ENCODE measurements around the gene NXN. TPM values are rescaled to one million over a fixed set of nuclear protein-coding genes. Genes with fewer than 3 reads are reported as not detected.

The NXN gene
- total and polyA plus RNA-seq, 2 donors (not counting 1 experiment from before 2014, with no cell fraction given) = 0.04 to 0.17 TPM

GRCh38 chr17:957856-958421 lies 21.6 kb downstream of the NXN start:
- H3K27ac Mint-ChIP-seq = no peak overlapping the region
- Histone ChIP-seq H3K9ac (ENCODE audit: low read length) (no peak overlapping the region), H3K36me3 (replicated peaks in 1 of 2; ENCODE audit: control extremely low read depth in 1 of 2, control insufficient read depth in 1 of 2, extremely low read depth in 1 of 2, insufficient read depth in 2 of 2, low read length in 1 of 2) (no peaks in the 10 kb centered on the region), H3K79me2 (ENCODE audit: control insufficient read depth, insufficient read depth, low read length) (no peaks in the 10 kb centered on the region), H3K4me2 (replicated peaks; ENCODE audit: low read depth, low read length, poor library complexity, severe bottlenecking) (no peak overlapping the region), H2AFZ (ENCODE audit: insufficient read depth, low read depth, low read length, poor library complexity, severe bottlenecking) (no peak overlapping the region), H3K4me1 (ENCODE audit: control insufficient read depth in 2 of 2, insufficient read depth in 2 of 2, low read length in 2 of 2) (no peaks in the 10 kb centered on the region), H3K9me3 (ENCODE audit: control extremely low read depth in 1 of 3, control insufficient read depth in 2 of 3, insufficient read depth in 1 of 3, low read length in 2 of 3) (no peaks in the 10 kb centered on the region), H3K27ac (ENCODE audit: low read length in 2 of 2) (no peak overlapping the region), H3K27me3 (replicated peaks in 1 of 4; ENCODE audit: control extremely low read depth in 1 of 4, control insufficient read depth in 3 of 4, insufficient read depth in 4 of 4, low read length in 3 of 4) (no peaks in the 10 kb centered on the region), H4K20me1 (ENCODE audit: control insufficient read depth, insufficient read depth, low read length, poor library complexity, severe bottlenecking) (no peaks in the 10 kb centered on the region), H3K4me3 (ENCODE audit: control extremely low read depth in 1 of 5, extremely low read depth in 1 of 5, insufficient read depth in 1 of 5, low read depth in 2 of 5, low read length in 4 of 5) (no peak overlapping the region)
- ATAC-seq (ENCODE audit: low read depth) = no peak
- CTCF ChIA-PET = no interaction called here
- no peak for DNase-seq
- intact Hi-C loops (cut with micrococcal nuclease) = no loop called here
- POLR2A ChIA-PET = no interaction called here
- no peak overlapping the region for H3K4me3 Mint-ChIP-seq
- no peaks in the 10 kb centered on the region for H3K9me3 Mint-ChIP-seq (ENCODE audit: insufficient read depth)
- H3K4me1 Mint-ChIP-seq = no peaks in the 10 kb centered on the region
- H3K27me3 Mint-ChIP-seq = peaks cover 15% of the 10 kb centered on the region
- WGBS (ENCODE audit: insufficient coverage) = 90% methylated on average over 18 of the region's 20 CpGs
- TF ChIP-seq CTCF (IDR thresholded peaks at IDR 0.05) (no peak), EZH2 (IDR thresholded peaks at IDR 0.05; ENCODE audit: borderline replicate concordance, insufficient read depth, low read depth, low read length, poor library complexity, severe bottlenecking) (no peak)

GRCh38 chr17:956905-957304 lies 22.7 kb downstream of the NXN start:
- H2AFZ ChIP-seq (ENCODE audit: insufficient read depth, low read depth, low read length, poor library complexity, severe bottlenecking) = no peak overlapping the region
- H3K36me3 ChIP-seq (replicated peaks in 1 of 2; ENCODE audit: control extremely low read depth in 1 of 2, control insufficient read depth in 1 of 2, extremely low read depth in 1 of 2, insufficient read depth in 2 of 2, low read length in 1 of 2) = no peaks in the 10 kb centered on the region
- H3K9me3 ChIP-seq (ENCODE audit: control extremely low read depth in 1 of 3, control insufficient read depth in 2 of 3, insufficient read depth in 1 of 3, low read length in 2 of 3) = peaks cover 0 to 4% (median 0%) of the 10 kb centered on the region in 3 donors
- H3K9ac ChIP-seq (ENCODE audit: low read length) = no peak overlapping the region
- ChIA-PET CTCF (interaction anchor here (0.6 kb wide), 1 partner anchor 17 kb away, joined by 3 read pairs; no protein-coding TSS in a partner anchor), POLR2A (no interaction called here)
- H3K4me2 ChIP-seq (replicated peaks; ENCODE audit: low read depth, low read length, poor library complexity, severe bottlenecking) = no peak overlapping the region
- Mint-ChIP-seq H3K4me1 (no peaks in the 10 kb centered on the region), H3K9me3 (ENCODE audit: insufficient read depth) (no peaks in the 10 kb centered on the region), H3K27ac (no peak overlapping the region), H3K27me3 (peaks cover 9% of the 10 kb centered on the region), H3K4me3 (no peak overlapping the region)
- no peak overlapping the region for H3K4me3 ChIP-seq (ENCODE audit: control extremely low read depth in 1 of 5, extremely low read depth in 1 of 5, insufficient read depth in 1 of 5, low read depth in 2 of 5, low read length in 4 of 5)
- DNase-seq = no peak
- TF ChIP-seq CTCF (IDR thresholded peaks at IDR 0.05) (no peak), EZH2 (IDR thresholded peaks at IDR 0.05; ENCODE audit: borderline replicate concordance, insufficient read depth, low read depth, low read length, poor library complexity, severe bottlenecking) (no peak)
- H3K4me1 ChIP-seq (ENCODE audit: control insufficient read depth in 2 of 2, insufficient read depth in 2 of 2, low read length in 2 of 2) = peaks cover under 1% of the 10 kb centered on the region in 2 donors
- peaks cover 0 to under 1% (median 0%) of the 10 kb centered on the region in 4 experiments for H3K27me3 ChIP-seq (replicated peaks in 1 of 4; ENCODE audit: control extremely low read depth in 1 of 4, control insufficient read depth in 3 of 4, insufficient read depth in 4 of 4, low read length in 3 of 4)
- H4K20me1 ChIP-seq (ENCODE audit: control insufficient read depth, insufficient read depth, low read length, poor library complexity, severe bottlenecking) = no peaks in the 10 kb centered on the region
- H3K27ac ChIP-seq (ENCODE audit: low read length in 2 of 2) = no peak overlapping the region
- WGBS (ENCODE audit: insufficient coverage) = 60% methylated on average over 4 of the region's 8 CpGs
- ATAC-seq (ENCODE audit: low read depth) = no peak
- intact Hi-C loops (cut with micrococcal nuclease) = no loop called here
- H3K79me2 ChIP-seq (ENCODE audit: control insufficient read depth, insufficient read depth, low read length) = no peaks in the 10 kb centered on the region

Data from B cell (primary cell).